B cell (primary cell): ENCODE measurements around the gene C6orf52. TPM values are rescaled to one million over a fixed set of nuclear protein-coding genes. Genes with fewer than 3 reads are reported as not detected.

Experiments
- ATAC-seq: fragments of 200-7000 bp; cut with Tn5 transposase; one replicate; pipeline ENCODE4 v1.10.0; 2021; ENCODE audit warnings: low read depth, mild to moderate bottlenecking, moderate number of reproducible peaks, moderate library complexity
- CTCF ChIA-PET: fragments of 350-600 bp; sonication (Branson Sonifier 250); formaldehyde crosslinking; loops from one replicate; lab custom pipeline; 2021; ENCODE audit warnings: antibody characterized with exemption, inconsistent platforms; lab: Charles Lee
- POLR2A ChIA-PET: fragments of 350-600 bp; sonication (Branson Sonifier 250); formaldehyde crosslinking; loops from one replicate; lab custom pipeline; 2021; ENCODE audit warnings: antibody characterized with exemption; lab: Charles Lee
- DNase-seq: peaks from one replicate; pipeline ENCODE4 v3.0.0; 2013
- H2AFZ ChIP-seq: 2 replicates; pipeline ENCODE4 v1.6.1; 2012; ENCODE audit warnings: mild to moderate bottlenecking, low read depth, low read length; ENCODE audit not compliant: insufficient read depth, poor library complexity, severe bottlenecking
- H3K27ac ChIP-seq, 2 donors: 1 replicate in 1 of 2; 2 replicates in 1 of 2; pipeline ENCODE4 v1.5.1; 2012 to 2013; ENCODE audit warnings: low read length in 2 of 2, mild to moderate bottlenecking in 2 of 2, moderate library complexity in 1 of 2
- H3K27me3 ChIP-seq, 4 experiments: fragments of 200-600 bp in 1 of 4; sonication (generic) in 1 of 4; replicated peaks in 1 of 4; 1 replicate in 2 of 4; 2 replicates in 2 of 4; pipeline versions ENCODE4 v1.6.1 to v1.7.0; 2013 to 2016; ENCODE audit warnings: low read length in 3 of 4, mild to moderate bottlenecking in 2 of 4, mixed read lengths in 1 of 4, moderate library complexity in 1 of 4; ENCODE audit not compliant: insufficient read depth in 4 of 4, control insufficient read depth in 3 of 4; ENCODE audit errors: control extremely low read depth in 1 of 4
- H3K36me3 ChIP-seq, 2 experiments: replicated peaks in 1 of 2; 1 replicate in 1 of 2; 2 replicates in 1 of 2; pipeline versions ENCODE4 v1.6.1 to v1.7.1; 2013; ENCODE audit warnings: low read length in 1 of 2; ENCODE audit not compliant: insufficient read depth in 2 of 2, control insufficient read depth in 1 of 2; ENCODE audit errors: control extremely low read depth in 1 of 2, extremely low read depth in 1 of 2
- H3K4me1 ChIP-seq, 2 donors: fragments of 200-600 bp in 1 of 2; sonication (generic) in 1 of 2; 1 replicate in 1 of 2; 2 replicates in 1 of 2; pipeline versions ENCODE4 v1.5.1 to v1.6.1; 2013 to 2017; ENCODE audit warnings: low read length in 2 of 2; ENCODE audit not compliant: control insufficient read depth in 2 of 2, insufficient read depth in 2 of 2
- H3K4me2 ChIP-seq: replicated peaks from 2 replicates; pipeline ENCODE3; 2012; ENCODE audit warnings: mild to moderate bottlenecking, low read depth, low read length; ENCODE audit not compliant: poor library complexity, severe bottlenecking
- H3K4me3 ChIP-seq, 5 experiments: fragments of 200-600 bp in 1 of 5; sonication (generic) in 1 of 5; 1 replicate in 3 of 5; 2 replicates in 2 of 5; pipeline versions ENCODE4 v1.5.1 to v1.7.0; 2011 to 2016; ENCODE audit warnings: low read length in 4 of 5, mild to moderate bottlenecking in 4 of 5, low read depth in 2 of 5, control low read depth in 1 of 5, moderate library complexity in 1 of 5; ENCODE audit not compliant: insufficient read depth in 1 of 5; ENCODE audit errors: control extremely low read depth in 1 of 5, extremely low read depth in 1 of 5
- H3K79me2 ChIP-seq: fragments of 200-600 bp; sonication (generic); one replicate; pipeline ENCODE4 v1.6.0; 2016; ENCODE audit warnings: low read length; ENCODE audit not compliant: control insufficient read depth, insufficient read depth
- H3K9ac ChIP-seq: fragments of 200-600 bp; sonication (generic); 2 replicates; pipeline ENCODE4 v1.6.1; 2017; ENCODE audit warnings: mild to moderate bottlenecking, low read length, moderate library complexity
- H3K9me3 ChIP-seq, 3 donors: one replicate each; pipeline versions ENCODE4 v1.6.1 to v1.7.1; 2013; ENCODE audit warnings: low read length in 2 of 3; ENCODE audit not compliant: control insufficient read depth in 2 of 3, insufficient read depth in 1 of 3; ENCODE audit errors: control extremely low read depth in 1 of 3
- H4K20me1 ChIP-seq: 2 replicates; pipeline ENCODE4 v1.6.0; 2012; ENCODE audit warnings: mild to moderate bottlenecking, low read length; ENCODE audit not compliant: insufficient read depth, control insufficient read depth, poor library complexity, severe bottlenecking
- H3K27ac Mint-ChIP-seq: one replicate; pipeline ENCODE4 v1.8.0; 2021; ENCODE audit warnings: mixed read lengths
- H3K27me3 Mint-ChIP-seq: one replicate; pipeline ENCODE4 v1.8.0; 2021; ENCODE audit warnings: mixed read lengths
- H3K4me1 Mint-ChIP-seq: one replicate; pipeline ENCODE4 v1.8.0; 2021; ENCODE audit warnings: mixed read lengths
- H3K4me3 Mint-ChIP-seq: one replicate; pipeline ENCODE4 v1.8.0; 2021; ENCODE audit warnings: mixed read lengths
- H3K9me3 Mint-ChIP-seq: one replicate; pipeline ENCODE4 v1.8.0; 2022; ENCODE audit warnings: mixed read lengths; ENCODE audit not compliant: insufficient read depth
- CTCF ChIP-seq: fragments of 200-600 bp; IDR thresholded peaks from one replicate; pipeline ENCODE4 v1.8.0; 2022; ENCODE audit warnings: antibody characterized with exemption, mild to moderate bottlenecking
- EZH2 ChIP-seq: IDR thresholded peaks from 2 replicates; pipeline ENCODE4 v1.6.1; 2012; ENCODE audit warnings: borderline replicate concordance, low read depth, mild to moderate bottlenecking, moderate library complexity, low read length; ENCODE audit not compliant: insufficient read depth, poor library complexity, severe bottlenecking
- WGBS: methylation state at CpG from one replicate; pipeline ENCODE4 v1.1.5; 2013; ENCODE audit warnings: missing lambda C conversion rate; ENCODE audit not compliant: insufficient coverage; 5-methylcytosine and 5-hydroxymethylcytosine counted together
- intact Hi-C: fragments of 100-400 bp; cut with micrococcal nuclease; formaldehyde crosslinking; loops from one replicate; pipeline ENCODE4 v1.10.0; 2022
- polyA plus RNA-seq: library from polyadenylated mRNA; depleted of rRNA; stranded (reverse); fragments of >200 nt; gene quantifications from 2 replicates; pipeline ENCODE4 v1.2.3, GENCODE V29; 2012
- small RNA-seq: library from RNA; depleted of rRNA; stranded (forward); fragments of <200 nt; gene quantifications from one replicate; pipeline ENCODE3, GENCODE V24; 2012; ENCODE audit warnings: low replicate concordance, low read depth; ENCODE audit not compliant: insufficient read length
- total RNA-seq, 2 donors: library from RNA; stranded (reverse); fragments of 120-200 nt in 1 of 2; gene quantifications; 1 replicate in 1 of 2; 2 replicates in 1 of 2; pipeline versions ENCODE4 v1.2.3 to v1.2.4, GENCODE V29; 2013 to 2022

C6orf52 gene
- total and polyA plus RNA-seq, 2 donors (not counting 1 experiment from before 2014, with no cell fraction given), result 0.51 to 1.2 TPM

GRCh38 chr6:10624836-10625235 lies 69.6 kb downstream of the C6orf52 start:
- TF ChIP-seq CTCF, result no peak
- TF ChIP-seq EZH2, result no peak
- Histone ChIP-seq H3K4me2 (no peak overlapping the region), H4K20me1 (no peaks in the 10 kb centered on the region), H3K27ac (no peak overlapping the region), H3K79me2 (peaks cover 3% of the 10 kb centered on the region), H3K4me1 (no peaks in the 10 kb centered on the region), H3K27me3 (no peaks in the 10 kb centered on the region), H3K4me3 (no peak overlapping the region), H2AFZ (no peak overlapping the region), H3K36me3 (peaks cover 4 to 51% of the 10 kb centered on the region in 2 experiments), H3K9ac (no peak overlapping the region), H3K9me3 (peaks cover 0 to 6% (median 0%) of the 10 kb centered on the region in 3 donors)
- DNase-seq (no peak), ATAC-seq (no peak)
- WGBS, result 94% methylated on average over 5 of the region's 5 CpGs
- ChIA-PET POLR2A (no interaction called here), CTCF (no interaction called here)
- Mint-ChIP-seq H3K9me3 (peaks cover 2% of the 10 kb centered on the region), H3K4me1 (no peaks in the 10 kb centered on the region), H3K27me3 (no peaks in the 10 kb centered on the region), H3K4me3 (no peak overlapping the region), H3K27ac (no peak overlapping the region)
- intact Hi-C loops, result no loop called here

GRCh38 chr6:10621847-10622246 lies 72.6 kb downstream of the C6orf52 start:
- Histone ChIP-seq H3K4me1 (no peaks in the 10 kb centered on the region), H3K4me3 (no peak overlapping the region), H3K27ac (no peak overlapping the region), H3K4me2 (no peak overlapping the region), H3K79me2 (peaks cover 3% of the 10 kb centered on the region), H3K27me3 (no peaks in the 10 kb centered on the region), H3K36me3 (peaks cover 2 to 36% of the 10 kb centered on the region in 2 experiments), H4K20me1 (peaks cover 7% of the 10 kb centered on the region), H2AFZ (no peak overlapping the region), H3K9ac (no peak overlapping the region), H3K9me3 (peaks cover 0 to 6% (median 0%) of the 10 kb centered on the region in 3 donors)
- Mint-ChIP-seq H3K4me1 (peaks cover 1% of the 10 kb centered on the region), H3K27ac (no peak overlapping the region), H3K4me3 (no peak overlapping the region), H3K27me3 (no peaks in the 10 kb centered on the region), H3K9me3 (peaks cover 2% of the 10 kb centered on the region)
- ChIA-PET CTCF (no interaction called here), POLR2A (no interaction called here)
- intact Hi-C loops, result no loop called here
- no peak for ATAC-seq
- WGBS, result 100% methylated on average over 3 of the region's 4 CpGs
- TF ChIP-seq EZH2 (no peak), CTCF (no peak)
- no peak for DNase-seq

Small RNA genes within 50 kb of the gene (small RNA-seq; reads per million reads assigned to genes)
- gene RF00019, result not detected

Other genes with a start within 250 kb of the C6orf52 start
- gene GCNT2, start 173.3 kb downstream of the C6orf52 start, total RNA-seq, result 32.1 and 38.1 TPM in 2 replicates
- gene GCNT2, start 173.3 kb downstream of the C6orf52 start, polyA plus RNA-seq, result 5.9 and 6.8 TPM in 2 replicates
- gene PAK1IP1, start 356 bp upstream of the C6orf52 start, total RNA-seq, result 6.1 TPM in 2 replicates
- gene PAK1IP1, start 356 bp upstream of the C6orf52 start, polyA plus RNA-seq, result 3.8 and 4.2 TPM in 2 replicates
- 25.0 and 31.7 TPM in 2 replicates for gene TMEM14C, start 28.5 kb upstream of the C6orf52 start, total RNA-seq
- 36.8 and 39.1 TPM in 2 replicates for gene TMEM14C, start 28.5 kb upstream of the C6orf52 start, polyA plus RNA-seq
- 53.0 and 58.5 TPM in 2 replicates for gene TMEM14B, start 53.2 kb upstream of the C6orf52 start, total RNA-seq
- gene TMEM14B, start 53.2 kb upstream of the C6orf52 start, polyA plus RNA-seq, result 40.8 and 41.3 TPM in 2 replicates
- not detected in 2 replicates for gene MAK, start 143.9 kb upstream of the C6orf52 start, total RNA-seq
- 0.03 and 0.04 TPM in 2 replicates for gene MAK, start 143.9 kb upstream of the C6orf52 start, polyA plus RNA-seq
- not detected in 2 replicates for gene GCM2, start 187.4 kb upstream of the C6orf52 start, total RNA-seq
- not detected in 2 replicates for gene GCM2, start 187.4 kb upstream of the C6orf52 start, polyA plus RNA-seq
- not detected in 2 replicates for gene SYCP2L, start 192.4 kb upstream of the C6orf52 start, total RNA-seq
- gene SYCP2L, start 192.4 kb upstream of the C6orf52 start, polyA plus RNA-seq, result 0.06 and 0.19 TPM in 2 replicates